NB4 (cell line): ENCODE data around the gene RBPJ.

ENCODE experiments used
- DNase-seq: peaks from one replicate; pipeline ENCODE4 v3.0.0; 2010; ENCODE audit warnings: low read depth
- H3K4me3 ChIP-seq: one replicate; pipeline ENCODE4 v1.5.1; 2011; ENCODE audit warnings: mild to moderate bottlenecking, low read depth, low read length, moderate library complexity
- MYC ChIP-seq: IDR thresholded peaks from 2 replicates; pipeline ENCODE4 v1.6.1; 2011; ENCODE audit warnings: low read depth, low read length
- POLR2A ChIP-seq: IDR thresholded peaks from 2 replicates; pipeline ENCODE4 v1.6.1; 2011; ENCODE audit warnings: mild to moderate bottlenecking; ENCODE audit not compliant: insufficient read length; ENCODE audit errors: extremely low read depth
- TF ChIP-seq, protein P1 (sequence below): IDR thresholded peaks from 2 replicates; pipeline ENCODE4 v1.6.1; 2011; ENCODE audit warnings: low read depth, low read length
- TF ChIP-seq, protein P2 (sequence below): IDR thresholded peaks from one replicate; pipeline ENCODE4 v1.5.1; 2012; ENCODE audit warnings: low read depth, low read length

The RBPJ gene

DNA sequence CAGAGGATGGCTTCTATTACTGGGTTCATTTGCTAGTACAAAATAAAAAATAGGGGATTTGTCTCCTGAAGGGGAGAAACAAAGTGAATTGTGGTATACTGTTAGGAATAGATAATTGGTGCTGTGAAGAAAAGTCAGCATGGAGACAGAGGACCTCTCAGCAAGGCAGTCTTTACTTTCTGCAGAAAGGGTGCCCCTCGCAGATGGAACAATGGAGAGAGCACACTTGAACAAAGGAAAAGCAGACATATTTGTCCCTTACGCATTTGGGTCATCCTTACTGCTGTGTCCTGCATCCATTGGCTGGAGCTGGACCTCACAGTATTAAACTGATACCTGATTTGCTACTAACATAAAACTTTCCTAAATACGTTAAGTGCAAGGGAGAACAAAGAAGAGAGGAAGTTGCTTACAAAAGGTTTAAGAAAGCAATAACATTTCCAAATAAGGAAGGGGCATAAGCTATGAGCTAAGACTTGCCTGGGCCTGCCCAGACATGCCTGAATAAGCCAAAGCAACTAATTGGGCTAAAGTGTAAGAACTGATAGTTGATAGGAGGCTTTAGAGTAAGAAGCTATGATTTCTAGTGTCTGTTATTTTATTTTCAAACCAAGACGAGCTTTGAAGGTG lies 85.6 kb downstream of the RBPJ start:
- TF ChIP-seq MYC (no peak), POLR2A (no peak)
- TF ChIP-seq, protein P1, sequence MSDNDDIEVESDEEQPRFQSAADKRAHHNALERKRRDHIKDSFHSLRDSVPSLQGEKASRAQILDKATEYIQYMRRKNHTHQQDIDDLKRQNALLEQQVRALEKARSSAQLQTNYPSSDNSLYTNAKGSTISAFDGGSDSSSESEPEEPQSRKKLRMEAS = no peak
- TF ChIP-seq, protein P2, sequence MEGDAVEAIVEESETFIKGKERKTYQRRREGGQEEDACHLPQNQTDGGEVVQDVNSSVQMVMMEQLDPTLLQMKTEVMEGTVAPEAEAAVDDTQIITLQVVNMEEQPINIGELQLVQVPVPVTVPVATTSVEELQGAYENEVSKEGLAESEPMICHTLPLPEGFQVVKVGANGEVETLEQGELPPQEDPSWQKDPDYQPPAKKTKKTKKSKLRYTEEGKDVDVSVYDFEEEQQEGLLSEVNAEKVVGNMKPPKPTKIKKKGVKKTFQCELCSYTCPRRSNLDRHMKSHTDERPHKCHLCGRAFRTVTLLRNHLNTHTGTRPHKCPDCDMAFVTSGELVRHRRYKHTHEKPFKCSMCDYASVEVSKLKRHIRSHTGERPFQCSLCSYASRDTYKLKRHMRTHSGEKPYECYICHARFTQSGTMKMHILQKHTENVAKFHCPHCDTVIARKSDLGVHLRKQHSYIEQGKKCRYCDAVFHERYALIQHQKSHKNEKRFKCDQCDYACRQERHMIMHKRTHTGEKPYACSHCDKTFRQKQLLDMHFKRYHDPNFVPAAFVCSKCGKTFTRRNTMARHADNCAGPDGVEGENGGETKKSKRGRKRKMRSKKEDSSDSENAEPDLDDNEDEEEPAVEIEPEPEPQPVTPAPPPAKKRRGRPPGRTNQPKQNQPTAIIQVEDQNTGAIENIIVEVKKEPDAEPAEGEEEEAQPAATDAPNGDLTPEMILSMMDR = no peak
- DNase-seq = no peak
- H3K4me3 ChIP-seq = no peak overlapping the region

DNA sequence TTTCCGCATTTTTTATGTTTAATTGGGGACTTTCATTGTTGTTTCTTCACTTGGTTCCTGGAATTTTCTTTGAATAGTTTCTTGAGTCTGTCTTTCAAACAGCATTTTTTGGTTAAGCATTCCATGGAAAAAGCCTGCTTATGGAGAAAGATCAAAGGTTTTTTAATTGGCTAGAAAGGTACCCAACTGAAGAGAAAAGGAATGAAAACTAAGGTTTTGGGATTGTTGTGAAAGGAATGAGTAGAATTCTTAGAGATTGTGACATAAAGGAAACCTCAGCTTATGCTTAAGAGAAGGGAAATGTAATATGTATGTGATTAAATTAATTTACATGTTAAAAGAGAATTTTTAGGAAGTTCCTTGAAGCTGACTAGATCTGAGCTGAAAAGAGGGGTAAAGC lies 86.7 kb downstream of the RBPJ start:
- DNase-seq = no peak
- TF ChIP-seq, protein P2 = no peak
- TF ChIP-seq POLR2A = no peak
- no peak overlapping the region for H3K4me3 ChIP-seq

DNA sequence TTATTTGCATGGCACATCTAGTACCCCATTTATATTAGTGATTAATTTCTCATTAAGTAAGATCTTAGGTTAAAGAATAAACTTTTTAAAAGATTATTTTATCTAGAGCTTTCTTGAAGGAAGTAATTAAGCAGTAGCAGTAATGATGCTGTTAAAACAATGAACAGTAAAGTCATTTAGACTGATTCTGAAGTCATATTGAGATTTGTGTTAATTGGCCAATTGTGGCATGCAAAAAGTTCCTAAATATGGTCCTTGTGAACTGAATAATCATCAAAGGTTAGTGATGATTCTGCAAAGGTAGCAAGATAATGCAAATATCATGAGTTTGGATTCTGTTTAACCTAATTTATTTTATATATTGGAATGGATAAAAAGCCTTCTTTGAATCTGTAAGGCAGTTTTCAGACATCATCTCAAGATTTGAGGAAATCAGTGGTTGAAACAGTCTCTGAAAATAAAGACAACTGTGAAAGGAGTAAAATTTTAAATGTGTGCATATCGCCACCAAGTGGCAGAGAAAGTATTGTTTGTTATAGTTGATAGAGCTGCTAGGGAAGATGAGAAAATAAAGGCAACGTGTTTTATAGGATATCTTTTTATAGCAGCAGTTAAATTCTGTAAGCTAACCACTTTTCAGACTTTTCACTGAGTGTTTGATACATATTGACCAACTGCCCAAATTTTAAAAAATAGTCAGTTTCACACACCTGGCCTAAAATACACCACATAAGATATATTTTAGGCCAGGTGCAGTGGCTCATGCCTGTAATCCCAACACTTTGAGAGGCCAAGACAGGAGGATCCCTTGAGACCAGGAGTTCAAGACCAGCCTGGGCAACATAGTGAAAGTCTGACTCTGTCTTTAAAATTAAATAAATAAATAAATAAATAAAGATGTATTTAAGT lies 89.8 kb downstream of the RBPJ start:
- no peak for TF ChIP-seq POLR2A
- TF ChIP-seq, protein P2 = peak; percentile 58
- TF ChIP-seq, protein P1 = no peak
- DNase-seq = peak; percentile 77

DNA sequence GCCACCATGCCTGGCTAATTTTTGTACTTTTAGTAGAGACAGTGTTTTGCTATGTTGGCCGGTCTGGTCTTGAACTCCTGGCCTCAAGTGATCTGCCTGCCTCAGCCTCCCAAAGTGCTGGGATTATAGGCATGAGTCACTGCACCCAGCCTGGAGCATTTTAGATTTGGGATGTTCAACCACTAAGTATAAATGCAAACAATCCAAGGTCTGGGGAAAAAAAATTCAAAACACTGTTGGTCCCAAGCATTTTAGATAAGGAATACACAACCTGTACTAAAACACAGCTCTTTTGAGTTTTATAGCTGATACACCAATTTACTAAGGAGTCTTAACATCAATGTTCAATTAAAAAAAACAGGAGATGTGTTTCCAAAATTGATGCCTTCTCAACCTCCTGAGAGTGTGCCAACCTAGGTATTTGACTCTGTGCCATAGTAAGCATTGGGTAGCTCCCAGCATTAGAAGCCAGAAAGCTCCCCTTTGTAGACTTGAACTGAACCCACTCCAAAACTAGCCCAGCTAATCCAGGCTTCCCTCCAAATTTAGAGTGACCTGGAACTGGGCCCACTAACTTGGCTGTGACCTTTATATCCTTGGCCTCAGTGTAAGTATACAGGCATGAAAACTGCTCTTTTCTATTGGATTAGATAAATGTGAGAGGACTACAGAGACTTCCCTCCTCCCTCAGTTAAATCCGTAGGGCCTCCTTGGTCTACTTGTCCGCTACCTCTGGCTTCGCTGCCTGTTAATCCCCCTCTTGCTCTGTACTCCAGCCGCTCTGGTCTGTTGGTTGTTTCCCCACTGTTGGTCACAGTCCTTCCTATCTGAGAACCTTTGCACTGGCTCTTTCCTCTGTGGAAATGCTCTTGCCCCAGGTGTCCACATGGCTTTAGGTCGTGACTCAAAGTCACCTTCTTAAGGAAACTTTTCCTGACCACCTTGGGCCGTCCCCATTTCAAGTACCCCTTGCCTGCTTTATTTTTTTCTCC lies 91.9 kb downstream of the RBPJ start:
- no peak for DNase-seq
- H3K4me3 ChIP-seq = no peak overlapping the region
- no peak for TF ChIP-seq POLR2A
- TF ChIP-seq, protein P2 = no peak
- no peak for TF ChIP-seq MYC
- TF ChIP-seq, protein P1 = no peak

More for the DNA sequence above, 89.8 kb downstream of the RBPJ start:
- H3K4me3 ChIP-seq = no peak overlapping the region

DNA sequence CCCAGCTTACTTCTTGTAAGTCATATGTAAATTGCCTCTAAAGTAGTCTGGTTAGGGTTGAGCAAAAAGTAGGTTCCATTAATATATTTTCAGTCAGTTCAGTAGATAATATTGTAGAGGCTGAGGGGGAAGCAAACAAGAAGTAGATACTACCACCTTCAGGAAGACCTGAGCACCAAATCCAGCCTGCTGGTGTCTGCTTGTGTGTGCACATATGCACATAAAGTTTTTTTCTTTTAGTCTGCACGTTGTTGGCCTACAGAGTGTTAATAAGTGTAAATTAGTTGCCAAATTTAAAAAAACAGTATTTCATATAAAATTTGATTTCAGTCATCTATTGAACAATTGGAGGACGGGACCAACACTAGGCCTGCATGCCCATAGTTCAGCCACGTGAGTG lies 92.8 kb downstream of the RBPJ start:
- no peak overlapping the region for H3K4me3 ChIP-seq
- TF ChIP-seq MYC (no peak), POLR2A (no peak)
- TF ChIP-seq, protein P1 = no peak
- TF ChIP-seq, protein P2 = no peak
- no peak for DNase-seq
